Measurements from ENCODE around the gene CORO2A.

The CORO2A gene

DNA sequence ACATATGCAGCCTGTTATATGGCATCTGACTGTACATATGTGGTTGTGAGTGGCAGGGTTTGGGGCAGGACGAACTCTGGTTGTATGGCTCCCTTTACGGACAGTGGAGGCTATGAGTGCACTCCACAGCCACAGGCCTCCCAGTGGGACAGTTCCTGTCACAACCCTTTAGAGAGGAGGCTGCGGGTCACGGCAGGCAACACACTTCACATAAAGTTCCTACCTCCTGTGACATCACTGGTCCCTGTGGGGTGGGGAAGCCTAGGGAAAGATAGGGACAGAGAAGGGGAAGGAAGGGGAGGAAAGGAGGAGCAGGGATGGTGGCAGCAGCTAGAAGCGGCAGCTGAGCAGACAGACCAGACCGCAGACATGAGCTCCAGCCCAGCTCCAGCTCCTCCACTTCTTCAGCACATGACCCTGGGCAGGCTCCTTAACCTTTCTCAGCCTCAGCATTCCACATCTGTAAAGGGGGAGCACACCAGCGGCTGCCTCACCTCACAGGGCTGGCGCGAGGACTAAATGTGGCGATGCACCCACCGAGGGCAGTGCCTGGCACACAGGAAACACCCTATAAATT is 27.4 kb upstream of the CORO2A start:
- DNase-seq (ENCODE audit: low spot score), result no peak

DNA sequence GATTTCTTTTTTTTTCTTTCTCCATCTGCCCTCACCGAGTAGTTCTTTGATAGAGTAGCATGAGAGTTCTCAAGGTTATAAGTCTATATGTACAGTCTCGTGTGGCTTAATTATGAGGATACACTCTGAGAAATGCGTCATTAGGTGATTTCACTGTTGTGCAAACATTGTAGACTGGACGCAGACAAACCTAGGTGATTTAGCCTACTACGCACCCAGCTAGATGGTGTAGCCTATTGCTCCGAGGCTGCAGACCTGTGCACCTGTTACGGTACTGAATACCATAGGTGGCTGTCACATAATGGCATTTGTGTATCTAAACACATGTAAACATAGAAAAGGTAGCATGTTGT is 26.9 kb upstream of the CORO2A start:
- no peak for DNase-seq (ENCODE audit: low spot score)

DNA sequence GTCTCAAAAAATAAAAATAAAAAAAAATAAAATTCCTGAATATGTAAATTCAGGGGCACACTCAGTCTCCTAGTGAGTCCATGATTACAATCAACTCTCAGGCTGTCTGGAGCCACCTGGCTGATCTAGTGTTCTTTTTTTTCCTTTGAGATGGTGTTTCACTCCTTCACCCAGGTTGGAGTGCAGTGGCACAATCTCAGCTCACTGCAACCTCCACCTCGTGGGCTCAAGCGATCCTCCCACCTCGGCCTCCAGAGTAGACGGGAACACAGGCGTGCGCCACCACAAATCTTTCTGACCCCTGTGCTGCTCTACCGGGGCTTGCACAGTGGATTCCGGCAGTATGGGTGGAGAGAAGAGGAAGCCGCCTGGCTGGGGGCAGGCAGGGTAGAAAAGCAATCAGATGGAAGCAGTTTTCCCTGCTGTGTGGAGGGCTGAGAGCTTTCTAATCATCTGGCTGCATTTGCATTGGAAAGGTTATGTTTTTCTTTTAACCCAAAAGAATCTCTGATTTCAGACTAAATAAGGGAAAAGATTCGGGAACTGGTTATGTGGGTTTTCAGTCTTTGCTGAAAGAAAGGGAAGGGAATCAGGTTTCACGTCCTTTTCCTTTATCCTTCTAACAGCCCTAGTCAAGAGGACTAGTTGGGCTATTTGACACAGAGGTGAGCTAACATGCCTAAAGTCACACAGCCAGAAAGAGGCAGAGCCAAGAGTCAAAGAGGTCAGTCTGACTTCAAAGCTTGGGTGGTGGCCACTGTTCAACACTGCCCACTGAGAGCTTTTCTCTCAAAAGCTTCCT is 26.3 kb upstream of the CORO2A start:
- DNase-seq (ENCODE audit: low spot score), result no peak

DNA sequence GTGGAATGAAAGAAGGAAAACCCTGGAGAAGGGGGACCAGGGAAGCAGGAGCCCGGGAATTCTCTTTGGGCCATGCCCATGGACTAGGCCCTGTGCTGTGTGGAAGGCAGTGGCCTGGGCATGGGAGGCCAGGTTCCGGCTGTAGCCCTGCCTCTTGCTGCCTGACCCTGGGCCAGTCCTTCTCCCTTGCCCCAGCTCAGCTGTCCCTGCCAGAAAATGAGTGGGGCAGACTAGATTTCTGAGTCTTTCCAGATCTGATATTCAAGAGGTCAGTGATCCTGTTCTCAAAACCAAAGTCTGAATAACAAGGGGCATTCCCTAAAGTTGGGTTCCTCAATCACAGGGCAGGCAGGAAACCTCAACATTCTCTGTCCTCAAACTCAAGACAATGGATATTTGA is 24.8 kb upstream of the CORO2A start:
- DNase-seq (ENCODE audit: low spot score), result no peak

DNA sequence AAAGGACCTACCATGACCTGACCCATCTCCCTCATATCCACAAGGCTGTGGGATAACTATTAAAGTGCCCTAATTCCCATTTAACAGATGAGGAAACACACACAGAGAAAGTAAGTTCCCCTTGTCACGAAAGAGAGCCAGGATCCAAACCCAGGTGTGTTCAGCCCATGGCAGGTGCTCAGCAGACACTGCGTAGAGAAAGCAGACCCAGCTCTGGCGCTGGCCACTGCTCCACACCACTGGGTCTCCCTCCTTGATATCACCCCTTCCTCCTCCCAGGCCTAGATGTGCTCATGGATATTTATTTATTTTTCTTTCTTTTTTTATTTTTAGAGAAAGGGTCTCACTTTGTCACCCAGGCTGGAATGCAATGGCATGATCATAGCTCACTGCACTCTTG is 24.0 kb upstream of the CORO2A start:
- no peak for DNase-seq (ENCODE audit: low spot score)

DNA sequence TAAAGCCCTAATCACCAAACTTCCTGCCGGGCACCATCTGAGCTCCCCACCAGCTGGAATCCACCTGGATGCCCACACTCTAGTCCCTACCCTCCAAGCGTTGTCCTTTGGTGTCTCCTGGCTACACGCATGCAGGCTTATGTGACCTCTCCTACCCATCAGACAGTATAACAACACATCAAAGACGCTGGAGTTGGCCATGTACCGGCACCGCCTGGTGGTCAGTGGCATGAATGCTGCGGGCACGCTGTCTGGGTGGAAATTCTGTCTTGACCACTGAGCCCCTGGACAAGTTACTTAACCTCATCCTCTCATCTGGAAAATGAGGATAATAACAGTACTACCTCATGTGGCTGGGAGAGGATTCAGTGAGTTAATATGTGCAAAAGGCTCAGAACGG is 23.4 kb upstream of the CORO2A start:
- no peak for DNase-seq (ENCODE audit: low spot score)

DNA sequence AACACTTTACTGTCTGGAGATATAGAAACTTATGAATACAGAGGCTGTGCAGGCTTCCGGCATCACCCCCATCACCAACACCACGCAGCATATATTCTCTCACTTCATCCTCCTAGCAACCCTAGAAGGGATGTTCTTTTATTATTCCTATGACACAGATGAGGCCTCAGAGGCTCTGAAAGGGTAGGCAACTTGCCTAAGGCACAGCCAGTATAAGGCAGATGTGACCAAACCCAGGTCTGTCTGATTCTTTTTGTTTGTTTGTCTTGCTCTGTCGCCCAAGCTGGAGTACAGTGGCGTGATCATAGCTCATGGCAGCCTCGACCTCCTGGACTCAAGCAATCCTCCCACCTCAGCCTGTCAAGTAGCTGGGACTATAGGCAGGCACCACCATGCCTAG is 22.8 kb upstream of the CORO2A start:
- DNase-seq (ENCODE audit: low spot score), result no peak

DNA sequence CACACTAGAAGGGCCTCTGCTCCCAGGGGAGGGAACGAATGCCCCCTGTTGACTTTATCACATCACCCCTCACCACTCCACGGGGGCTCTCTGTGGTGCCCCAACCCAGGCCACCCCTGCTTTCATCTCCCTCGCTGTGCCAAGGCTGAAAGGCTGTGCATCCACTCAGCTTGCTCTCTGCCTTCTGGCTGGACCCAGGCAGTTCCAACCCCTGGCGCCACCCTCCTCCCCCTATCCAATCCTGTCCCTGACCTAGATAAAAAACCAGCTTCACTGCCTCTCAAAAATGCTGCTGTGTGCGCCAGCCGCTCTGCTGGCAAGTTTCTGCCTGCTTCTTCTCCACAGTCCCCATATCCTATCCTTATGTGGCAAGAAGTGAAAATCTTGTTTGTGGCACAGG is 22.4 kb upstream of the CORO2A start:
- DNase-seq (ENCODE audit: low spot score), result peak; percentile 34

DNA sequence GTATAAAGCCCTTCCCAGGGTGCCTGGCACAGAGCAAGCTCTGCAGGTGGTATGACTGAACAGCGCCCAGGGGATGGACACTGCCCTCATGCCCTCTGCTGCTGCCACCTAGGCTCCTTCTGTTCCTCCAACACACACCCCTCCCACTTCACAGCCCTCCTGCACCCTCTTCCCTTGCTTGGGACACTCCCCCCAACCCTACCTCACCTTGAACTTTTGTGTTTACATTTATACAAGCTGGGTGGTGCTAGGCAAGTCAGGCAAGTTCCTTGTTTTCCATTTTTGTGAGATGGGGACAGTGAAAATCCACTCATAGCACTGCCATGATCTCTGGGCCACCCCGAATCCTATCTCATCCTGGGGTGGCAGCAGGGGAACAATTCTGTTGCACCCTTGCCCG is 18.8 kb upstream of the CORO2A start:
- DNase-seq (ENCODE audit: low spot score), result no peak

DNA sequence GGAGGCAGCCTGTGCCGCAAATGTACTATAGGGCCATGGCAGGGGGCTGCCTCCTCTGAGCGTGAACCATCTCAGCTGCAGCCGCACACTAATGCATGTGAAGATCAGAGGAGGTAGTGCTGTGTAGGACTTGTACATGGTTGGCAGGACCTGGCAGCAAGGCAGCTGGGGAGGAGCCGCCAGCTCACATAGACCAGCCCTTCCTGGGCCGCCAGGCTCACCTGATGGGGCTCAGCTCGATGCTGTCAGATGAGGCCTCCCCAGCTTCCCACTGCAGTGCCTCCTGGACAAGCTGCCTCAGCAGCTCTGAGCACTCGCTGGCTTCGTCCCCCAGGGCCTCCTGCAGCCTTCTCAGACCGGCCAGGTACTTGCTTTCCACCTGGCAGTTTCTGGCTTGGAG is 18.0 kb upstream of the CORO2A start:
- DNase-seq (ENCODE audit: low spot score), result no peak

DNA sequence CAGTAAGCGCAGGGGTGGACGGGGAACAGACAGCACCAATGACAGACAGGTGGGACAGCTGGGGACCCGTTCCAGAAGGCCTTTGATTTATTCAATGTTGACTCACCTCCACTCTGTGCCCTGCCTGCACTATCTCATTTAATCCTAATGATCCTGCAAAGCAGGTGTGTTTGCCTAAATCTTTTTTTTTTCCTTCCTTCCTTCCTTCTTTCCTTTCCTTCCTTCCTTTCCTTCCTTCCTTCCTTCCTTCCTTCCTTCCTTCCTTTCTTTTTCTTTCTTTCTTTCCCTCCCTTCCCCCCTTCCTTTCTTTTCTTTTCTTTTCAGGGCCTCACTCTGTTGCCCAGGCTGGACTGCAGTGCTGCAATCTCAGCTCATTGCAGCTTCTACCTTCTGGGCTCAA is 17.1 kb upstream of the CORO2A start:
- no peak for DNase-seq (ENCODE audit: low spot score)

DNA sequence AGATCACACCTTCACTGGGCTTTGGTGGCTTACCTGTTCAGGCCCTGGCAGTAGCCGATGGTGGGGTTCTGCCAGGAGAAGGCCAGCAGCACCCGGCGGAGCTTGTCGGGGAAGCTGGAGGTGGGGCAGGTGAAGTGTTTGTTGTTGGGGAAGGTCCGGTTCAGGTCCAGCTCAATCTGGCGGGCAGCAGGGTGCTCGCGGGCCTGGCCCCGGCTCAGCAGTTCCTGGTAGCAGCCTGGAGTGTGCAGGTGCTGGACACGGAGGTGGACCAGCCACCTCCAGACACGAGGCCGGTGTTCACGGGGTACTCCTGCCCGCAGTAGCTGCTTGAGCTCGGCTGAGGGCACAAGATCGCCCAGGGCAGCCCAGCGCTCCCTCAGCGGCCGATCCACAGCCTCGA is 16.2 kb upstream of the CORO2A start:
- DNase-seq (ENCODE audit: low spot score), result no peak

DNA sequence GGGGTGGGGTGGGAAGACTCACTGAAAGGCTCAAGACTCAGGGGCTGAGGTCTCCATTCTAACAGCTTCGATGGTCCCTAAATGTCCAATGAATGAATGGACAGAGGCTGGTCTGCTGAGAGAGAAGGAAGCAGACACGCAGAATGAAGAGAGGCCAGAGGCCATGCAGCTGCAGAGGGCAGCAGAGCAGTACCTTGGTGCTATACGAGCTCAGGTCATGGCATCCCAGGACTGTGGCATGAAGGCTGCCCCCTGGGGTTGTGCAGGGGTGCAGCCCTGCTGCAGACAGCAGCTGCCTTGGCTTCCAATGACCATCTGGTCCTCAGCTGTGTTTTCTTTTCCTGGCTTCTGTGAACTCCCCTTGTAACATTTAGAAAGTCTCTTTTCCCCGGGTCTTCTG is 15.2 kb upstream of the CORO2A start:
- DNase-seq (ENCODE audit: low spot score), result no peak

DNA sequence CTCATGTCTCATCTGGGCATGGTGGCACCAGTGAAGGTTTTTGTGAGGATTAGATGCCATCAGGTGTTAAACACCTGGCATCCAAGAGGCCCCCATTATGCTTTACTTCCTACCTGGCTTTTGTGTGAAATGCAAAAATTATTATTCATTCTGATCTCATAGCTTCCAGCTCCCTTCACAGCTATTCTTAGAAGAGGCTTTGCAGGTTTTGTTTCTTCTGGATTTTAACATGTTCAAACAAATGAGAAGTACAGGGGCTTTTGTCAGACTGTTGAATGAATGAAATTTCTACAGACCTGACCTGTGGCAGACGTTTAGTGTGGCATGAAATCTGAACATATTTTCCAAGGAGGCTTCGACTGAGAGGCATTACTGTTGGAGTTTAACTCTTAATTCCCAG is 14.3 kb upstream of the CORO2A start:
- no peak for DNase-seq (ENCODE audit: low spot score)

DNA sequence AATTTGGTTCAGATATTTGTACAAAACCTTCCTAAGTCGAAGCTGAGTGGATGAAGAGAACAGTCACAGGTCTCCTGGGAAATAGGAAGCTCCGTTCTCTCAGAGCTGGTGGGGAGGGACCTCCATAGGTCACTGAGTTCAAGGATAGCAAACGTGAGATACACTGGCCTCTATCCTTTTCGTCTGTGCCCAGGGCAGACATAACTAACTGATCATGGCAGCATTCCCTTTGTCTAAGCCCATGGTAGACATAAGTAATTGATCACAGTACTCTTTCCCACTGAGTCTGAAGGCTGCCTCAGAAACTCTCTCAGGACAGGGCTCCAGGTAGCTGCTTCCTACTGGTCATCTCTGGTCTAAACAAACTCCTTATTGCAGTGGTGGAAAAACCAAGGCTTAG is 12.3 kb upstream of the CORO2A start:
- no peak for DNase-seq (ENCODE audit: low spot score)

DNA sequence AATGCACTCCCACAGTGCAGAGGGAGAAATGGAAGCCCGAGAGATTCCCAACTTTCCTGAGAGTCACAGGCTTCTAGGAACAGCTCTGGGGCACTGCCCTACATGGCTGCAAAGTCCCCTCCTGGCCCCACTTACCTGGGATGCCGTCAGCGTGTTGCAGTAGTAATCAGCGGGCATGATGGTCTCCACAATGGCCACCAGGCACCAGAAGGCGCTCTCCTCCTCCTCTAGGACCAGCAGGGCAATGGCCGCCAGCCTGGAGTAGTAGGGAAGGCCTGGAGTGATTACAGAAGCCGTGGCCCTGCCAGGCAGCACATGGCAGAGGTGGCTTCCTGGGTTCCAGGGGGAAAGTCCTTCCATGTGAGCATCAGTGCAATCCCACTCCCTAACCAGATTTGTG is 10.7 kb upstream of the CORO2A start:
- DNase-seq (ENCODE audit: low spot score), result no peak

DNA sequence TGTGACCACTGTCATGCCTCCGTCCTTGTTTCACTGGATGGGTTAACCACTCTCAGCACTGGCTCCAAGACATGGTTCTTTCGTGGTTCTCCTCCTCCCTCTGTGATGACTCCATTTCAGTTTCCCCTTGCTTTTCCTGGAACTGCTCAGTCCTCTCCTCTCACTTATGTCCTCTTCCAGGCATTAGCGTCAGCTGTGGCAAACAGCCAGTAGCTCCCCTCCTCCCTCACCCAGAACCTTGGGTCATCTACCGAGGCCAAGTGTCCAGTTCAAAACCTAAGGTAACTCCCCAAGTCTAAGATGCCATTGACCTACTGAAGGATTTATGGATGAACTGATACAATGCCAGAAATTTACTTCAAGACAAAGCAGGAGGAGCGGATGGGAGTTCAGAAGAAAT is 9.8 kb upstream of the CORO2A start:
- no peak for DNase-seq (ENCODE audit: low spot score)

DNA sequence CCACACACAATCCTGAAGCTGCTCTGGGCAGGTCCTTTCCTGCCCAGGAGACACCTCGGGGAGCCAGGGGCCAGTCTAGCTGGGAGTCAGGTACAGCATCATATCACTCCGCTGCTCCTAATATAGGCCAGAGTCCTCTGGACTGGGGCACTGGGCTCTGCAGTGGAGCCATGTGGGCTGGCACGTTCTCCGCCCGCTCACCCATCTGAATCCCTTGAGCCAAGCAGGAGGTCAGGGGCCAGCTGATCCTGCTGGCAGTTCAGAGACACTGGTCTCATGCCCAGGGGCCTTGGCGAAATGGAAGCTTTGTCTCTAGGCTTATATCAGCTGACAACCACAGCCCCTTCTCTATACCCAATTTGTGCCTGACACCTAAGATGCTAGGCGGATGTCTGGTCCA is 9.3 kb upstream of the CORO2A start:
- no peak for DNase-seq (ENCODE audit: low spot score)

DNA sequence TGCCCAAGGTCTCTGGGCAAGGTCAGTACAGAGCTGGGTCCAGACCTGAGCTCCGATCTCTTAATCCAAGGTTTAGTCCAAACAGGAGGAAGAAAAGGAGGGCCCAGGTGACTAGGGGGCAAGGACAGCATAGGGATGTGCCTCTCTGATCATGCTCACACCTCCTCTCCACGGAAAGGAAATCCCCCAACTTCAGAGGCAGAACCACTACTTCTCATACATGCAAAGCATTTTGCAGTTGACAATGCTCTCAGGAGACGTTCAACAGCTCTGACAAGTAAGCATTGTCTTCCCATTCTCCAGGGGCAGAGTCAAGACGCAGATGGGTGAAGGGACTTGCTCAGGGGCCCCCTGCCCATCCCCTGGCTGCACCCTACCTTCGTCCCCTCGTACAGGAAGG is 8.7 kb upstream of the CORO2A start:
- DNase-seq (ENCODE audit: low spot score), result no peak

DNA sequence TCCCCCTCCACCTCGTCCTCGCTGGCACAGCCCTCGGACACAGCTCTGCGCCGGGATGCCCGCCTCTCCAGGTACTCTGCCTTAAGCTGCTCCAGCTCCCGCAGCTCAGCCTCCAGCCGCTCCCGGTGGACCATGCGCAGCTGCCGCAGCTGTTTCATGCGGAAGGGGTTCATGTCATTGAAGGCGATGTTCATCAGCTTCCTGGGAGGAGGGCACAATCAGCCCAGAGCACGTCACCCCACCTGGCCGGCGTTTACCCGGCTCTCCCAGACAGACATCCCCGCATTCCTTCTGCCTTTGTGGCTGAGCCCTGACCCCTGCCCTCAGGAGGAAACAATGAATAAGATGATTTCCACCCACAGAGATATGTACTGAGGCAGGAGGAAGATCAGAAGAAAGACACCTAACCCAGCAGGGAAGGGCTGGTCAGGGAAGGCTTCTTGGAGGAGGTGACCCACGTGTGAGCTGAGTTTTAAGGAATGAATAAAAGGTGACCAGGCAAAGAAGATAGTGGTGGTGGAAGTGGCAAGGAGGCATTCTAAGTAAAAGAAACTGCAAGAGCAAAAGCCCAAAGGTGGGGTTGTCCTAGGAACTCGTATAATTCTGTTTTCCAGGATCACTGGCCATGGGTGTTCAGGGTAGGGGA is 7.1 kb upstream of the CORO2A start:
- DNase-seq (ENCODE audit: low spot score), result no peak

DNA sequence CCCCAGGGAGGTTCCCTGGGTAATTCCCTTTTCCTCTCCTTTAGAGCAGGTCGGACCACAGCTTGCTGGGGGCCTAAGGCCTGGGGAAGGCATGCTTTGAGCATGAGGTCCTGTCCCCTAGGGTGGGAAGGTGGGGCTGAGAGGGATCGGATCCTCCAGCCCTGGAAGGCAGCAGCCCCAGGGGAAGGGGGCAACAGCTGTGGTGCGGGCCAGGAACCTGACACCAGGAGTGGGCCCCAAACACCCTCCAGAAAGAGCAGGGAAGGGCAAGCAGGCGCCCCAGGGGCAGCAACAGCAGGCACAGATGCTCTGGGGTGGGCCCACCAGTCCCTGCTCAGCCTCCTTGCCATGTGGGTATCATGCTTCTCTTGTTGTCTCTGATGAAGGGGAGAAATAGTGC is 3.2 kb upstream of the CORO2A start:
- DNase-seq (ENCODE audit: low spot score), result no peak

DNA sequence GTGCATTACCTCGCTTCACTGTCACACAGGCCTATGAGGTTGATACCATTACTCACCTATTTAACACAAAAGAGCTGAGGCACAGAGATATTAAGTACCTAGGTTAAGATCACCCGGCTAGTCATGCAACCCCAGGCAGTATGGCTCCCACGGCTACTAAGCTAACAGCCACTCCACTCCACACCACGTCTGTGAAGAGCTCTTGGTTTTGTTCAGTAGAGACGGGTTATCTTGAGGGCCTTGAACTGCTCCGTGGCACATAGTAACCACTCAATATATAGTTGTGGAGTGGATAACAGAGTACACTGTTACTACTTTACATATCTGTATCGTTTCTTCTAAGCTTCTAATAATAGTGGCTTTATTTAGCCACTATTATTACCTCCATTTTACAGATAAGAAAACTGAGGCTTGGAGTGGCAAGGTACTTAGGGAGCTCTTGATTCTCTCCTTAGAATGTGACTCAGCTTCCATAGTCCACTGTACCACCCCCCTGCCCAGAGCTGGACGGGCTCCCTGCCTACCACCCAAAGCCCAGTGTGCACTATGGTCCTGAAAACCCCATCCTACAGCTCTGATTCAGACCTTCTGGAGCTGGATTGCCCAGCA is 1.0 kb upstream of the CORO2A start:
- DNase-seq (ENCODE audit: low spot score), result no peak

All from Ammon's horn (tissue), 1 donor.